BE2C (cell line): ENCODE measurements around the gene TMEM132C.
"Not testable (repeated sequence)": the region's sequence is repeated elsewhere in the genome, so short reads cannot be mapped to it uniquely, and the experiment has no call there.

Experiments
- DNase-seq: peaks from one replicate; pipeline ENCODE4 v3.0.0-alpha.2; 2020
- H3K27me3 ChIP-seq: fragments of 250-450 bp; sonication (Bioruptor Pico); 2 replicates; pipeline ENCODE4 v1.5.1; 2020; ENCODE audit warnings: mild to moderate bottlenecking
- H3K36me3 ChIP-seq: fragments of 250-450 bp; sonication (Bioruptor Pico); 2 replicates; pipeline ENCODE4 v1.5.1; 2020; ENCODE audit warnings: mild to moderate bottlenecking
- H3K4me1 ChIP-seq: fragments of 250-450 bp; sonication (Bioruptor Pico); 2 replicates; pipeline ENCODE4 v1.5.1; 2020
- H3K4me3 ChIP-seq: 2 replicates; pipeline ENCODE4 v1.5.1; 2011; ENCODE audit warnings: low read depth, low read length
- H3K9me3 ChIP-seq: fragments of 250-450 bp; sonication (Bioruptor Pico); 2 replicates; pipeline ENCODE4 v1.5.1; 2020
- TF ChIP-seq, protein P1 (sequence below): IDR thresholded peaks from 2 replicates; pipeline ENCODE4 v1.5.1; 2012; ENCODE audit warnings: mild to moderate bottlenecking, low read depth, low read length

TMEM132C gene

GRCh38 chr12:128587918-128588317 lies 320.9 kb downstream of the TMEM132C start:
- no peaks in the 10 kb centered on the region for H3K4me1 ChIP-seq
- H3K36me3 ChIP-seq = no peaks in the 10 kb centered on the region
- no peak for DNase-seq
- TF ChIP-seq, protein P1, sequence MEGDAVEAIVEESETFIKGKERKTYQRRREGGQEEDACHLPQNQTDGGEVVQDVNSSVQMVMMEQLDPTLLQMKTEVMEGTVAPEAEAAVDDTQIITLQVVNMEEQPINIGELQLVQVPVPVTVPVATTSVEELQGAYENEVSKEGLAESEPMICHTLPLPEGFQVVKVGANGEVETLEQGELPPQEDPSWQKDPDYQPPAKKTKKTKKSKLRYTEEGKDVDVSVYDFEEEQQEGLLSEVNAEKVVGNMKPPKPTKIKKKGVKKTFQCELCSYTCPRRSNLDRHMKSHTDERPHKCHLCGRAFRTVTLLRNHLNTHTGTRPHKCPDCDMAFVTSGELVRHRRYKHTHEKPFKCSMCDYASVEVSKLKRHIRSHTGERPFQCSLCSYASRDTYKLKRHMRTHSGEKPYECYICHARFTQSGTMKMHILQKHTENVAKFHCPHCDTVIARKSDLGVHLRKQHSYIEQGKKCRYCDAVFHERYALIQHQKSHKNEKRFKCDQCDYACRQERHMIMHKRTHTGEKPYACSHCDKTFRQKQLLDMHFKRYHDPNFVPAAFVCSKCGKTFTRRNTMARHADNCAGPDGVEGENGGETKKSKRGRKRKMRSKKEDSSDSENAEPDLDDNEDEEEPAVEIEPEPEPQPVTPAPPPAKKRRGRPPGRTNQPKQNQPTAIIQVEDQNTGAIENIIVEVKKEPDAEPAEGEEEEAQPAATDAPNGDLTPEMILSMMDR = no peak
- H3K9me3 ChIP-seq = no peaks in the 10 kb centered on the region; the same call in 1 of the 2 replicates
- H3K27me3 ChIP-seq = no peaks in the 10 kb centered on the region
- H3K4me3 ChIP-seq = no peak overlapping the region

GRCh38 chr12:128592220-128592744 lies 325.3 kb downstream of the TMEM132C start:
- Histone ChIP-seq H3K27me3 (no peaks in the 10 kb centered on the region), H3K36me3 (no peaks in the 10 kb centered on the region), H3K4me3 (no peak overlapping the region), H3K4me1 (no peaks in the 10 kb centered on the region), H3K9me3 (no peaks in the 10 kb centered on the region; the same call in 1 of the 2 replicates)
- TF ChIP-seq, protein P1 = no peak
- no peak for DNase-seq

DNA sequence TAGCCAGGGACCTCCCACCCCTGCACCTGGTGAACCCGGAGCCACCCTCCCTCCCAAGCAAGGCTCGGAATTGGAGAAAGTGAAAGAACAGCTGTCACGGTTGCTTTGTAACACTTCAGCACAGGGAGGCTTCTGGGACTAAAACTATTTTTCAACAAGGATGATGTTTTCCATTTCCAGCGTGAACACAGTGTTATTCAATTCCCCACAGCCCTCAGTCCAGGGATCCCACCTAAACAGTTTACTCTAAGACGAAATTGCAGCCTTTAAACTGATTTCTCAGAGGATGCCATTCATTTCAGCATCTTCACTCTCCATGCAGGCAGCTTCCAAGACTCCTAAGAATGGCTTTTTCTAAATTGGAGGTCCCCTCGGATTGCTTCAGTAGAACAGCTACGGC lies 327.6 kb downstream of the TMEM132C start:
- no peak overlapping the region for H3K4me3 ChIP-seq
- no peak for DNase-seq
- H3K9me3 ChIP-seq = no peaks in the 10 kb centered on the region; the same call in 1 of the 2 replicates
- H3K36me3 ChIP-seq = no peaks in the 10 kb centered on the region
- H3K4me1 ChIP-seq = no peaks in the 10 kb centered on the region
- TF ChIP-seq, protein P1 = no peak
- no peaks in the 10 kb centered on the region for H3K27me3 ChIP-seq

DNA sequence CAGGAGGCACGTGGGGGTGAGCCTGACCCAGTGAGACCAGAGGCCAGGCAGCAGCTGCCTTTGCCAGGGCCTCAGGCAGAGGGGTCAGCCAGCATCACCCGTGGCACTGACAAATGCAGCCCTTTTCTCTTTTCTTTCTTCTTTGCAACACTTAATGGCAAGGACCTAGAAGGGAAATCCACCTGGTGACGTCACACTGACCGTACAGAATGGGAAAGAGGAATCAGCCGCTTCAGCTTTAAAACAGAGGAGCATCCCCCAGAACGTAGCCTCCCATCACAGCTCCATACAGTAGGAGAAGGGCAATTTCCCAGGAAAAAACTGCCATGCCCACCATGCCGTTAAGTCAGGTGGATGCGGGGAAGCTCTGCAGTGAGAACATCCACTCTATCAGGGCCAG lies 328.6 kb downstream of the TMEM132C start:
- H3K4me1 ChIP-seq = no peaks in the 10 kb centered on the region
- H3K27me3 ChIP-seq = no peaks in the 10 kb centered on the region
- TF ChIP-seq, protein P1 = no peak
- DNase-seq = no peak
- H3K9me3 ChIP-seq = no peaks in the 10 kb centered on the region; the same call in 1 of the 2 replicates
- no peak overlapping the region for H3K4me3 ChIP-seq
- H3K36me3 ChIP-seq = no peaks in the 10 kb centered on the region

DNA sequence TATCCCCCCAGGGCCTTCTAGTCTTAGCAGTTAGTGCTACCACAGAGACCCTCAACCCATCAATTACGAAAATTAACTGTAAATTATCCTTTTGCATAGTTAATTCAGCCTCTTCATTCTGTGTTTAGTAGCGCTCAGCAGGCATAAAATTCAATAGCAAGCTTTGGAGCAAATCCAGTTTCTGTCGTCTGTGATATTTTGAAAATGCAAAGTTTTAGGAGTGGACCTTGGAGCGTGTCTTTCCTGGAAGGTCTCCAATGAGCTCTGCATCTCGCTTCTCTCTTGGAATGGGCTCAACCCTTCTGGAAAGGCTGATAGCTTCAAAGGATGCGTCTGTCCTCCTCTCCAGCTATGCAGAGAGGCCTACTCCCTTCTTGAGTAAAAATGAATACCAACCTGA lies 333.9 kb downstream of the TMEM132C start:
- Histone ChIP-seq H3K9me3 (no peaks in the 10 kb centered on the region; the same call in 1 of the 2 replicates), H3K4me1 (no peaks in the 10 kb centered on the region), H3K4me3 (no peak overlapping the region), H3K27me3 (no peaks in the 10 kb centered on the region), H3K36me3 (no peaks in the 10 kb centered on the region)
- DNase-seq = no peak
- TF ChIP-seq, protein P1 = no peak

GRCh38 chr12:128603573-128604115 lies 336.7 kb downstream of the TMEM132C start:
- no peaks in the 10 kb centered on the region; the same call in none of the 2 replicates for H3K9me3 ChIP-seq
- TF ChIP-seq, protein P1 = no peak
- H3K4me1 ChIP-seq = no peaks in the 10 kb centered on the region
- H3K4me3 ChIP-seq = no peak overlapping the region
- DNase-seq = no peak
- no peaks in the 10 kb centered on the region for H3K27me3 ChIP-seq
- H3K36me3 ChIP-seq = no peaks in the 10 kb centered on the region

DNA sequence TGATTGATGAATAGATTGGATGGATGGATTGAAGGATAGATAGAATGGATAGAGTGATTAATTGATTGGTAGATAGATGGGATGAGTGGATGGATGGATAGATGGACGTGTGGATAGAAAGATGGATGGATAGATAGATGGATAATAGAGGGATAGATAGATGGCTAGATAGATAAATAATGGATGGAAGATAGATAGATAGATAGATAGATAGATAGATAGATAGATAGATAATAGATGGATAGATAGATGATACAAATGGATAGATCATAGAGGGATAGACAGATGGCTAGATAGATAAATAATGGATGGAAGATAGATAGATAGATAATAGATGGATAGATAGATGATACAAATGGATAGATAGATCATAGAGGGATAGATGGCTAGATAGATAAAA lies 337.2 kb downstream of the TMEM132C start:
- not testable (repeated sequence) for DNase-seq, H3K9me3 ChIP-seq, H3K36me3 ChIP-seq, H3K27me3 ChIP-seq, H3K4me3 ChIP-seq, H3K4me1 ChIP-seq
